ENCODE results near the gene KIF1A. TPM values are rescaled to one million over a fixed set of nuclear protein-coding genes. Genes with fewer than 3 reads are reported as not detected.

KIF1A gene
- total RNA-seq, 1 donor from 2014 or later: 4.7 TPM

DNA sequence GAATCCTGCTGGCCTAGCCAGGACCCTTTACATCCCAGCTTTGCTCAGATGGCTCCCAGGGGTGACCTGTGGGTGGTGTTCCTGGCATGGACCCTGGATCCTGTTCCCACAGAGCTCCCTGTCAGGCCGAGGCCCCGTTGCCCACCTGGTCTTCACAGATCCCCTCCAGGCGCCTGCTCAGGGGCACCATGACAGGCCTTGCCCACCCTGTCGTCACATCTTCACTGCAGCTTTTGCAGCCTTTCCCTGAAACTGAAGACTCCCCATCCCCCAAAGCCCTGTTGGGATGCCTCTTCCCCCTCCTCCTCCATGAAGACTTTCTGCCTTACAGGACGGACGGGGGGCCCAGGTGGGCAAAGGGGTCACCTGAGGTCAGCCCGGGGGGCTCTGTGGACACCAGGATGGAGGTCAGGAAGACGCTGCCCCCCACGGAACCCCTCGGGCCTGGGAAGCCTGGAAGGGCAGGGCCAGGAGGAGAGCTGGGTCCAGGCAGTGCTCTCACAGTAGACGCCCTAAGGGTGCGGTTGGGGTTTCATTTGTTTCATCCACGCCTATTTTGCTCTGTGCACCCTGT is 13.0 kb upstream of the KIF1A start:
- Histone ChIP-seq H3K36me3 (ENCODE audit: control insufficient read depth in 3 of 3, insufficient read depth in 3 of 3, low read length in 3 of 3) (no peaks in the 10 kb centered on the region), H3K9ac (ENCODE audit: low read depth in 1 of 3, low read length in 3 of 3) (no peak overlapping the region), H3K27me3 (ENCODE audit: control insufficient read depth in 3 of 3, insufficient read depth in 3 of 3, low read length in 3 of 3) (peaks cover 18 to 29% (median 29%) of the 10 kb centered on the region in 3 donors), H3K9me3 (ENCODE audit: control insufficient read depth in 3 of 3, low read length in 3 of 3) (no peaks in the 10 kb centered on the region), H3K4me1 (ENCODE audit: control insufficient read depth in 3 of 3, insufficient read depth in 3 of 3, low read length in 3 of 3) (peaks cover 9 to 18% (median 10%) of the 10 kb centered on the region in 3 donors), H3K27ac (ENCODE audit: low read depth, low read length) (no peak overlapping the region), H3K4me3 (ENCODE audit: low read length in 3 of 3) (no peak overlapping the region)

DNA sequence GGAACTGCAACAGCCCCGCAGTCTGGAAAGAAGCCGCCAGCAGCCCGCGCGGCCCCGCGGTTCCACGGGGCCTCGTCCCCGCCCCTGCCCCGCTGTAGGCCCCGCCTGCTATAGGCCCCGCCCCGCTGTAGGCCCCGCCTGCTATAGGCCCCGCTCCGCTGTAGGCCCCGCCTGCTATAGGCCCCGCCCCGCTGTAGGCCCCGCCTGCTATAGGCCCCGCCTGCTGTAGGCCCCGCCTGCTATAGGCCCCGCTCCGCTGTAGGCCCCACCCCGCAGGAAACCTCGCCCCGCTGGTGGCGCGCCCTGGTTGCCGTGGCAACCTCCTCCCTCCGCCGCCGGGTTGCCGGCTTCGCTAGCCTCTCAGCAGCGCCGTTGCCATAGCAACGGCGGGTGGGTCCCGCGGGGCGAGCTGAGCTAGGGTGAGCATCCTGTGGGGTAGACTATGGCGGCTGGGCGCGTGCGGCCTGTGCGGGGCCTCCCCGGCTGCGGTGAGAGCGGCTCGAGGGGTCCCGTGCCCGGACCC is 12.2 kb upstream of the KIF1A start:
- Histone ChIP-seq H3K4me1 (ENCODE audit: control insufficient read depth in 3 of 3, insufficient read depth in 3 of 3, low read length in 3 of 3) (peaks cover 9 to 16% (median 10%) of the 10 kb centered on the region in 3 donors), H3K27ac (ENCODE audit: low read depth, low read length) (no peak overlapping the region), H3K9ac (ENCODE audit: low read depth in 1 of 3, low read length in 3 of 3) (peak overlapping the region in 1 of 3 donors; percentile 17), H3K27me3 (ENCODE audit: control insufficient read depth in 3 of 3, insufficient read depth in 3 of 3, low read length in 3 of 3) (peaks cover 23 to 31% (median 29%) of the 10 kb centered on the region in 3 donors), H3K4me3 (ENCODE audit: low read length in 3 of 3) (peak overlapping the region; percentile 52 to 63 (median 54)), H3K9me3 (ENCODE audit: control insufficient read depth in 3 of 3, low read length in 3 of 3) (no peaks in the 10 kb centered on the region), H3K36me3 (ENCODE audit: control insufficient read depth in 3 of 3, insufficient read depth in 3 of 3, low read length in 3 of 3) (no peaks in the 10 kb centered on the region)

DNA sequence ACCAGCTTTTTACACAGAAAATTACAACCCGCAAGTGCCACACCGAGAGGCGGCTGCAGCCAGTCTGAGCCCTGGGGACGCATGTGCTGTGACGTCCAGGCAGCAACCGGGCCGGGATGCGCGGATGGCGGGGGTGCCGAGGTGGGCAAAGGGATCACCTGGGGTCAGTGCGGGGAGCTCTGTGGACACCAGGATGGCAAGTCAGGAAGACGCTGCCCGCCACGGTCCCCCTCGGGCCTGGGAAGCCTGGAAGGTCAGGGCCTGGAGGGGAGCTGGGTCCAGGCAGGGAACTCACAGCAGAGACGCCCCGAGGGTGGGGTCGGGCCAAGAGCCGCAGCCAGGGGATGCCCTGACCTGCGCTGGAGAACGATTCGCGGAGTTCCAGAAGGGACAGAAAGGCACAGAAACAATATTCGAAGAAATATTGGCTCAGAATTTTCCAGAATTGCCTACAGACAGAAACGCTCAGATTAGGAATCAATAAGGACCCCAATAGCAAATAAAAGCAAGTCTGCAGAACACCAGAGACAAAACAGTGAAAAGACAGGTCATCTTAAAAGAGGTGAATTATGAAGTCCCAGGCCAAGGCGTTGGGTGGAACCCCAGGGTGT is 11.7 kb upstream of the KIF1A start:
- no peaks in the 10 kb centered on the region for H3K36me3 ChIP-seq (ENCODE audit: control insufficient read depth in 3 of 3, insufficient read depth in 3 of 3, low read length in 3 of 3)
- H3K4me3 ChIP-seq (ENCODE audit: low read length in 3 of 3): peak overlapping the region; percentile 52 to 63 (median 54)
- H3K9me3 ChIP-seq (ENCODE audit: control insufficient read depth in 3 of 3, low read length in 3 of 3): no peaks in the 10 kb centered on the region
- peaks cover 3 to 10% (median 6%) of the 10 kb centered on the region in 3 donors for H3K4me1 ChIP-seq (ENCODE audit: control insufficient read depth in 3 of 3, insufficient read depth in 3 of 3, low read length in 3 of 3)
- peak overlapping the region in 1 of 3 donors; percentile 17 for H3K9ac ChIP-seq (ENCODE audit: low read depth in 1 of 3, low read length in 3 of 3)
- no peak overlapping the region for H3K27ac ChIP-seq (ENCODE audit: low read depth, low read length)
- H3K27me3 ChIP-seq (ENCODE audit: control insufficient read depth in 3 of 3, insufficient read depth in 3 of 3, low read length in 3 of 3): peaks cover 28 to 34% (median 30%) of the 10 kb centered on the region in 3 donors

DNA sequence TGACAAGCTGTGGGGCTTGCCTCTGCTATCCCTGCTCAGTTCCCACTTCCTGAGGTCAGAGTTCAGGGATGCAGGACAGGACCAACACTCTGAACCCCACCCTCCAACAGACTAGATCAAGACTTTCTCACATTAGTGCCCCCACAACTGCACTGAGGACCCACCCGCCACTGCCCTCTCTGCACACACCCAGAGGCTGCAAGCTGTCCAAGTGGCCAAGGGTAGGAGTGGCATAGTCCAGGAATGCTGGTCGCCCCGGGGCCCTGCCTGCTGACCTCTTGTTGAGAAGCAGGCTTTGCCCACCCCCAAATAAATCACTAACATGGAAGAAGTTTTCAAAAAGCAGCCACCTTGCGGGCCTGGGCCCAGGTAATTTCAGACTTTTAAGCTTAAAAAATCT is 5.5 kb upstream of the KIF1A start:
- Histone ChIP-seq H3K4me1 (ENCODE audit: control insufficient read depth in 3 of 3, insufficient read depth in 3 of 3, low read length in 3 of 3) (no peaks in the 10 kb centered on the region), H3K36me3 (ENCODE audit: control insufficient read depth in 3 of 3, insufficient read depth in 3 of 3, low read length in 3 of 3) (no peaks in the 10 kb centered on the region), H3K9me3 (ENCODE audit: control insufficient read depth in 3 of 3, low read length in 3 of 3) (peaks cover 0 to 7% (median 0%) of the 10 kb centered on the region in 3 donors), H3K4me3 (ENCODE audit: low read length in 3 of 3) (no peak overlapping the region), H3K27me3 (ENCODE audit: control insufficient read depth in 3 of 3, insufficient read depth in 3 of 3, low read length in 3 of 3) (peaks cover 72 to 82% (median 72%) of the 10 kb centered on the region in 3 donors), H3K27ac (ENCODE audit: low read depth, low read length) (no peak overlapping the region), H3K9ac (ENCODE audit: low read depth in 1 of 3, low read length in 3 of 3) (no peak overlapping the region)

DNA sequence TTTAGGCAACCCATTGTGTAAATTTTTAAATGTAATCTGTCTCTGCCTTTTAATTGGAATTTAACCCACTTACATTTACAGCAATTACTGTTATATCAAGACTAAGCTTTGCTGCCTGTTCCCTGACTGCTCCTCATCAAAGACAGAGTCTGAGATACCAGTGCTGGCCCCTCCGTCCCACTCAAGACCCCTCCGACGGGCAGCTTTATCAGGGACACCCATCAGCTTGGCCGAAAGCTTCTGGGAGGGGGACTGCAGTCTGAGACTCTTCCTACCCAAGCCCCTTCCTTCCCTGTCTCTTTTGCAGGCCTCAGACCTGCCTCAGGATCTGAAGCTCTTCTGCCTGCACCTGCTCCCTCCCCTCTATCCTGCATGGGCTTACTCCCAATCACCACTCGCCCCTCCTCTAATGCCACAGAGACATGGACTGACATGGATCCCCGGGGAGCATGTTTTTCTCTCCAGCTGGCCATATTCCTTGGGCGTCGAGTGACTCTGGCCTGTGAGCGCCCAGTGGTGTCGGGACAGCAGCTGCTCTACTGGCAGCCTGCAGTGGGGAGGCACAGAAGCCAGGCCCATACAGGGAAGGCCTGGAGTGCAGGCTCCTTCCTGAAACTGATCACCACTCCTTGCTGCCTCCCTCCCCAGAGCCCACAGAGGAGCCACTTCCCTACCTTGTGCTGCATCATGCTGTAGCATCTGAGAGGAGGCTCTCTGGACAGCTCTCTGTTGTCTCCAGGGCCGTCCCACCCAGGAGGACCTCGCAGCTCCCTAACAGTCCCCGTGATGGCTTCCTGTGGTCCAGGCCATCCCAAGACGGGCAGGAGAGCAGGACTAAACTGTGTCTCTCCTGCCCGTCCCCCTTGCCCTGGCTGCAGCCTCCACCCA is 3.7 kb upstream of the KIF1A start:
- H3K27me3 ChIP-seq (ENCODE audit: control insufficient read depth in 3 of 3, insufficient read depth in 3 of 3, low read length in 3 of 3): peaks cover 68 to 71% (median 69%) of the 10 kb centered on the region in 3 donors
- H3K9ac ChIP-seq (ENCODE audit: low read depth in 1 of 3, low read length in 3 of 3): no peak overlapping the region
- H3K9me3 ChIP-seq (ENCODE audit: control insufficient read depth in 3 of 3, low read length in 3 of 3): peaks cover 0 to 7% (median 0%) of the 10 kb centered on the region in 3 donors
- H3K4me3 ChIP-seq (ENCODE audit: low read length in 3 of 3): no peak overlapping the region
- no peaks in the 10 kb centered on the region for H3K36me3 ChIP-seq (ENCODE audit: control insufficient read depth in 3 of 3, insufficient read depth in 3 of 3, low read length in 3 of 3)
- peaks cover 0 to 1% (median under 1%) of the 10 kb centered on the region in 3 donors for H3K4me1 ChIP-seq (ENCODE audit: control insufficient read depth in 3 of 3, insufficient read depth in 3 of 3, low read length in 3 of 3)
- no peak overlapping the region for H3K27ac ChIP-seq (ENCODE audit: low read depth, low read length)

DNA sequence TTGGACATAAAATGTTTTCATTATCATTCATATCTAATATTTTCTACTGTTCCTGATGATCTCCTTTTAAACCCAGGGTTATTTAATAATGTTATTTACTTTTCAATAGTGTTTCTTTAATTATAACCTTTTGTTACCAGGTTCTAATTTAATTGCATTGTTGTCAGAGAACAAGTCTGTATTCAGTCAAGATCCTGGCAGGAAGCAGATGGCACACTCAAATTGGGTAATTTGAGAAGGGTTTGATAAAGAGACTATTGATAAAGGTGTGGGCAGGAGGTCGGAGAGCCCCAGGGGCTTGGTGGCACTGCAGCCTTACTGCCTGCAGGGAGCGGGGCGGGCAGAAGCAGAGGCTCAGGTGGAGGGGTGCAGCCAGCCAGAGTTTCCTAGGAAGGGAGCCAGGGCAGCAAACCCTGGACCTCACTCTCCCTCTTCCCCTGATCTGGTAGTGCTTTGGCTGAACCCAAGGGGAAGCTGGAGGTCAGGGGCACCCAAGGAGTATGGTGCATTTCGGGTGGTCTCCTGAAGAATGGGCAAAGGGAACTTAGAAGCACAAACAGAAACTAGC is 2.3 kb upstream of the KIF1A start:
- Histone ChIP-seq H3K27ac (ENCODE audit: low read depth, low read length) (no peak overlapping the region), H3K36me3 (ENCODE audit: control insufficient read depth in 3 of 3, insufficient read depth in 3 of 3, low read length in 3 of 3) (no peaks in the 10 kb centered on the region), H3K4me1 (ENCODE audit: control insufficient read depth in 3 of 3, insufficient read depth in 3 of 3, low read length in 3 of 3) (peaks cover 0 to 4% (median 3%) of the 10 kb centered on the region in 3 donors), H3K9ac (ENCODE audit: low read depth in 1 of 3, low read length in 3 of 3) (no peak overlapping the region), H3K27me3 (ENCODE audit: control insufficient read depth in 3 of 3, insufficient read depth in 3 of 3, low read length in 3 of 3) (peaks cover 70 to 72% (median 72%) of the 10 kb centered on the region in 3 donors), H3K9me3 (ENCODE audit: control insufficient read depth in 3 of 3, low read length in 3 of 3) (peaks cover 0 to 7% (median 0%) of the 10 kb centered on the region in 3 donors), H3K4me3 (ENCODE audit: low read length in 3 of 3) (no peak overlapping the region)

DNA sequence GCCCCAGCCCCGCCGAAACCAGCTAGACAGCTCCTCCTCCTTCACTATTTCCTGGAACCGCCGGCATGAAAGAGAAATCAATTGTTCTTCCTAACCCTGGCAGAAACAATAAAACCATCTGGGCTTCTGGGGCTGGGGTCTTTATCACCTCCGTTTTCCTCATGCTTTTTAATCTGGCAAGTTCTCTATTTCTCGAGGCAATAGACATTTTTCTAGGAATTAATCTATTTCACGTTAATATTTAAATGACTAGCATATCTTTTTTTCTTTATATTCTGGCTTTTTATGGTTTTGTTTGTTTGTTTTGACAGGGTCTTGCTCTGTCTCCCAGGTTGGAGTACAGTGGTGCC is 1.4 kb upstream of the KIF1A start:
- peaks cover 68 to 72% (median 68%) of the 10 kb centered on the region in 3 donors for H3K27me3 ChIP-seq (ENCODE audit: control insufficient read depth in 3 of 3, insufficient read depth in 3 of 3, low read length in 3 of 3)
- peaks cover 0 to 7% (median 0%) of the 10 kb centered on the region in 3 donors for H3K9me3 ChIP-seq (ENCODE audit: control insufficient read depth in 3 of 3, low read length in 3 of 3)
- H3K4me3 ChIP-seq (ENCODE audit: low read length in 3 of 3): no peak overlapping the region
- H3K27ac ChIP-seq (ENCODE audit: low read depth, low read length): no peak overlapping the region
- H3K4me1 ChIP-seq (ENCODE audit: control insufficient read depth in 3 of 3, insufficient read depth in 3 of 3, low read length in 3 of 3): peaks cover 0 to 4% (median 3%) of the 10 kb centered on the region in 3 donors
- H3K36me3 ChIP-seq (ENCODE audit: control insufficient read depth in 3 of 3, insufficient read depth in 3 of 3, low read length in 3 of 3): no peaks in the 10 kb centered on the region
- H3K9ac ChIP-seq (ENCODE audit: low read depth in 1 of 3, low read length in 3 of 3): no peak overlapping the region

DNA sequence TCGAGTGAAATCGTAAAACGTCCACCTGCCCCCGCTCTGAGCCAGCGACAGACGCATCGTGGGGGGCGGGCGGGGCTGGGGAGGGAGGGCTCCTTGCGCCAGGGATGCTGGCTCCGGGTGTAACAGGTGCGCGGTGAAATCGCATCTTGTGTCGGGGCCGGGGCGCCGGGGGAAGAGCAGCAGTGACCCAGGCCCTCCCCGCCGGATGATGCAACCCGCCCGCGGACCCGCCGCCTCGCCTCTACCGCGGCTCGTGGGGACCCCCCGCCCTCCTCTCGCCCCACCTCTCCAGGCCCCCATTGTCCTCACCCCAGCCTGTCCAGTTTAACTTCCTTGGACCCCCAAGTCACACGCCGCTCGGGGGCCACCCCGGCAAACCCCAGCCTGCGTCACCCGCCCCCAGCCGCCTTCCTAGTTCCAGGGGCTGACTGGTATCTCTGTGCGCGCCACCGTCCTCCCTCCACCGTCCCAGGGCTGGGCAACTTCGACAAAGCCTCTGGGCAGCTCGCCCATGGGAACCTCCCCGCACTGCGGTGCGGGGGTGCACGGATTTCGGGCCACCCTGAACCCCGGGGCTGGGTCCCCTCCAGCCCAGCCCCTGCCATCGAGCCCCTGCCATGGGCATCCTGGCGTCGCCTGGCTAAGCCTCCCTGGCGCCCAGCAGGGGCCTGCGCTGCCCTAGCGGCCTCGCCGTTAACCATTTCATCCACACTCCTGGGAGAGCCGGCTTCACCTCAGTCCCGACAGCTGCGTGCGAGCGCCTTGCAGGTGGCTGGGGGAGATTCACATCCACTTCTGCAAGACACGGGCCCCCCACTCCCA is 799 bp upstream of the KIF1A start:
- H3K36me3 ChIP-seq (ENCODE audit: control insufficient read depth in 3 of 3, insufficient read depth in 3 of 3, low read length in 3 of 3): no peaks in the 10 kb centered on the region
- H3K4me3 ChIP-seq (ENCODE audit: low read length in 3 of 3): no peak overlapping the region
- H3K27ac ChIP-seq (ENCODE audit: low read depth, low read length): no peak overlapping the region
- H3K4me1 ChIP-seq (ENCODE audit: control insufficient read depth in 3 of 3, insufficient read depth in 3 of 3, low read length in 3 of 3): peaks cover 0 to 4% (median 3%) of the 10 kb centered on the region in 3 donors
- H3K9ac ChIP-seq (ENCODE audit: low read depth in 1 of 3, low read length in 3 of 3): no peak overlapping the region
- H3K27me3 ChIP-seq (ENCODE audit: control insufficient read depth in 3 of 3, insufficient read depth in 3 of 3, low read length in 3 of 3): peaks cover 65 to 72% (median 68%) of the 10 kb centered on the region in 3 donors
- H3K9me3 ChIP-seq (ENCODE audit: control insufficient read depth in 3 of 3, low read length in 3 of 3): peaks cover 0 to 7% (median 0%) of the 10 kb centered on the region in 3 donors
